ENCODE measurements around the gene PAX8. TPM values are rescaled to one million over a fixed set of nuclear protein-coding genes. Genes with fewer than 3 reads are reported as not detected.

PAX8 gene
- total RNA-seq, 1 experiment from 2014 or later = not detected

GRCh38 chr2:113223813-113224212, 54.9 kb downstream of the PAX8 start:
- no peak overlapping the region for H3K4me3 ChIP-seq
- no peaks in the 10 kb centered on the region for H3K27me3 ChIP-seq (replicated peaks)
- H3K9me3 ChIP-seq (replicated peaks) = no peaks in the 10 kb centered on the region
- H3K27ac ChIP-seq = no peak overlapping the region
- no peak for DNase-seq (ENCODE audit: low read depth in 1 of 2, low spot score in 2 of 2)
- H3K36me3 ChIP-seq = no peaks in the 10 kb centered on the region
- H3K4me1 ChIP-seq (replicated peaks) = peaks cover 5% of the 10 kb centered on the region

DNA sequence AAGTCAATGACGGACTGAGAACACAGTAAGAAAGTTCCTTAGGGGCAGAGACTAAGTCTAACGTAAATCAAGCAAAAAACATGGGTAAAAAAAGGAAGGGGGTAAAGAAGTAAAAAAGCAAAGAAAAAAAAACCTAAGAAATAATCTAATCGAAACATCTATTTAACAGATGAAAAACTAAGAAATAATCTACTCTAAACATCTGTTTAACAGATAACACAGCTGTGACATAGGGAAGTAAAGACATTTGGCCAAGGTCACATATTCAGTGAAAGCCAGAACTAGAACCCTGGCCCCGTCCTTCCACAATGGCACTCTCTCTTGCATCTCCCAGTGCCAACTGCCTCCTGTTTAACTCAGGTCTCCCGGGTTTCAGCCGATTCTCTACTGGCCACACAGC, 56.9 kb downstream of the PAX8 start:
- DNase-seq (ENCODE audit: low read depth in 1 of 2, low spot score in 2 of 2) = no peak
- H3K36me3 ChIP-seq = no peaks in the 10 kb centered on the region
- no peaks in the 10 kb centered on the region for H3K9me3 ChIP-seq (replicated peaks)
- no peak overlapping the region for H3K4me3 ChIP-seq
- H3K27ac ChIP-seq = no peak overlapping the region
- no peaks in the 10 kb centered on the region for H3K27me3 ChIP-seq (replicated peaks)
- peaks cover 4% of the 10 kb centered on the region; the same call in 1 of the 2 replicates for H3K4me1 ChIP-seq (replicated peaks)

DNA sequence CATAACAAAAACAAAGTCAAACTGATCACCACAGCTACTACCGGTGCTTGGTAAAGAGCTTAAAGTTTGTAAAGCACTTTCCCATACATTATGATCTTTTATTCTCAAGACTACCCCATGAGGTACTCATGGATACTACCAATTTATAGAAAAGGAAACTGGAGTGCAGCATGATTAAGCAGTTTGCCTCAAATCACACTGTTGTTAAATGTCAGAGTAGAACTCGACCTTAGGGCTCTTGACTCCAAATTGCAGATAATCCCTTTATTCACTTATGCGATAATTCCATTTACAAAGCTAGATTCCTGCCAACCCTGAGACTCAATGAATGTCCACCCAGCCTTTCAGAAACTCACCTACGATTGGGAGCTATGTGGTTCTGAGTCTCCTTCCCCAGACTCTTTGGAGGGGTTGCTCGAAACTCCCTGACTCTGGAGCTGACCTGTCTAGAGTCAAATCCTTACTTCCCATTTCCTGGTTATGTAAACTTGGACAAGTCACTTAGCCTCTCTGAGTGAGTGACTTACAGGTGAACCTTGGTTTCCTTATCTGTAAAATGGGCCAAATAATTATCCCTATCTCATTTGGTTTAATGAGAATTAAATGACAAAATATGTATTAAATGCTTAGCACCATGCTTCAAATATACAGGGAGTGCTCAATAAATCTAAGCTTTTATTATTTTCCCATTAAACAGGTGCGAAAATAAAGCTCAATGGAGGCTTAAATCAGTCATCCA, 57.6 kb downstream of the PAX8 start:
- Histone ChIP-seq H3K27ac (no peak overlapping the region), H3K4me3 (no peak overlapping the region), H3K27me3 (replicated peaks) (no peaks in the 10 kb centered on the region), H3K9me3 (replicated peaks) (no peaks in the 10 kb centered on the region), H3K4me1 (replicated peaks) (peaks cover 4% of the 10 kb centered on the region; the same call in 1 of the 2 replicates), H3K36me3 (no peaks in the 10 kb centered on the region)
- DNase-seq (ENCODE audit: low read depth in 1 of 2, low spot score in 2 of 2) = no peak

- Histone ChIP-seq H3K4me1 (replicated peaks) (peaks cover 4% of the 10 kb centered on the region; the same call in 1 of the 2 replicates), H3K27ac (no peak overlapping the region), H3K9me3 (replicated peaks) (no peaks in the 10 kb centered on the region), H3K36me3 (no peaks in the 10 kb centered on the region), H3K27me3 (replicated peaks) (no peaks in the 10 kb centered on the region), H3K4me3 (no peak overlapping the region)
- DNase-seq (ENCODE audit: low read depth in 1 of 2, low spot score in 2 of 2) = no peak
Measured at GRCh38 chr2:113219889-113220641, 58.7 kb downstream of the PAX8 start.

GRCh38 chr2:113219525-113219888, 59.2 kb downstream of the PAX8 start:
- DNase-seq (ENCODE audit: low read depth in 1 of 2, low spot score in 2 of 2) = no peak
- Histone ChIP-seq H3K27ac (no peak overlapping the region), H3K4me3 (no peak overlapping the region), H3K27me3 (replicated peaks) (no peaks in the 10 kb centered on the region), H3K4me1 (replicated peaks) (peaks cover 4% of the 10 kb centered on the region; the same call in 1 of the 2 replicates), H3K9me3 (replicated peaks) (no peaks in the 10 kb centered on the region), H3K36me3 (no peaks in the 10 kb centered on the region)

DNA sequence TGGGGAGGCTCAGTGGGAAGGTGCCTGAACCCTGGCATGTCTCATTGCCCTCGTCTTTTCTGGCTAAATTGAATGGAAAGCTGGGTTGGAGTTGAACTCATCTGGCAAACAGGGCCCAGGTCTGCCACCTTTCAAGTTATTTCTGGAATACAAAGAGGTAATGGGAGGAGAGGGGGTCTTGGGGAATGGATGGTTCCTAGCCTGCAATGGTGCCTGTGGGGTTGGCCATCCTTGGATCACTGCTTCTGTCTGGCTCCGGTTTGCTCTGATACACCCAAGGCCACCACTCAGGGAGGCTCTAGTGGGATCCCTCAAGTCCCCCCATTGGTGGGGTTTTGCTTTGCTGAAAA, 59.7 kb downstream of the PAX8 start:
- Histone ChIP-seq H3K27me3 (replicated peaks) (no peaks in the 10 kb centered on the region), H3K4me1 (replicated peaks) (peaks cover 4% of the 10 kb centered on the region; the same call in 1 of the 2 replicates), H3K36me3 (no peaks in the 10 kb centered on the region), H3K9me3 (replicated peaks) (no peaks in the 10 kb centered on the region), H3K4me3 (no peak overlapping the region), H3K27ac (no peak overlapping the region)
- DNase-seq (ENCODE audit: low read depth in 1 of 2, low spot score in 2 of 2) = no peak

GRCh38 chr2:113218283-113219091, 60.2 kb downstream of the PAX8 start:
- no peaks in the 10 kb centered on the region for H3K36me3 ChIP-seq
- H3K4me1 ChIP-seq (replicated peaks) = peaks cover 4% of the 10 kb centered on the region; the same call in 1 of the 2 replicates
- H3K27ac ChIP-seq = no peak overlapping the region
- H3K27me3 ChIP-seq (replicated peaks) = no peaks in the 10 kb centered on the region
- DNase-seq (ENCODE audit: low read depth in 1 of 2, low spot score in 2 of 2) = no peak
- no peaks in the 10 kb centered on the region for H3K9me3 ChIP-seq (replicated peaks)
- no peak overlapping the region for H3K4me3 ChIP-seq

DNA sequence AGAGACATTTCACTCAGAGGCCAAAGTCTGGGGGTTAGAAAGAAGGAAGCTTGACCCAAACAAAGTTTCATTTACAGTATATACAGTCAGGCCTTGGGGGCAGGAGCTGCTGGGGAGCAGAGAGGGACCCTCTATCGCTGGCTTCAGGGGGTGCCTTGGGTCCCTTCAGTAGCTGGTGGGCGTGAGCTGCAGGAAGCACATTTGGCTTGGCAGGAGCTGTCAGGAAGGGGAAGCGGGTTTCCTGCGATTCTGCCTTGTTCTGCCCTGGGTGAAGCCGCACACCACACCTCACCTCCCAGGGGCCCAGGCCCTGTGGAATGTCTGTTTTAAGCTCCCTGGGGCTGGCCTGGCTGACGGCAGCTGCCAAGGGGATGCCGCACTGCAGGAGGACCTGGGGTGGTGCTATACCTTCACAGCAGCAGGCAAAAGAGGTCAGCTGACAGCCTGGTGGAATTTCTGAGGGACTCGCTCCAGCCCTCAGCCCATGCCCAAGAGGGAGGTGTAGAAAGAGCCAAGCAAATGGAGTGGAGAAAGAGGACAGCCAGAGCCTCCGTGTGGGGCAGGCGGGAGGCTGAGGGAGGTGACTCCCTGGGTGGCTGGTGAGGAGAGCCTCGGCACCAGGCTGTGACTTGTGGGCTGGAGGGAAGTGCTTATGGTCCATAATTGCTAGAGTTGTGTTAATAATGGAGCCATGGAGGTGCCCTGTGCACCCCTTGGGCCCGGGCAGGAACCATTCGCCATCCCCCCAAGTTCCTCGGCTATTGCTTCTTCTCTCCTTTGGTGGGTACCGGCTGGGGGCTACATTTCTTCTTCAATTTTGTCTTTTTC, 61.1 kb downstream of the PAX8 start:
- H3K4me3 ChIP-seq = no peak overlapping the region
- H3K27ac ChIP-seq = no peak overlapping the region
- no peaks in the 10 kb centered on the region for H3K36me3 ChIP-seq
- DNase-seq (ENCODE audit: low read depth in 1 of 2, low spot score in 2 of 2) = no peak
- H3K4me1 ChIP-seq (replicated peaks) = peaks cover 6% of the 10 kb centered on the region
- H3K9me3 ChIP-seq (replicated peaks) = no peaks in the 10 kb centered on the region
- H3K27me3 ChIP-seq (replicated peaks) = no peaks in the 10 kb centered on the region

GRCh38 chr2:113216891-113217454, 61.7 kb downstream of the PAX8 start:
- no peak for DNase-seq (ENCODE audit: low read depth in 1 of 2, low spot score in 2 of 2)

GRCh38 chr2:113216321-113216720, 62.4 kb downstream of the PAX8 start:
- H3K4me3 ChIP-seq = no peak overlapping the region
- peaks cover 18% of the 10 kb centered on the region for H3K4me1 ChIP-seq (replicated peaks)
- no peaks in the 10 kb centered on the region for H3K36me3 ChIP-seq
- DNase-seq (ENCODE audit: low read depth in 1 of 2, low spot score in 2 of 2) = no peak
- no peaks in the 10 kb centered on the region for H3K9me3 ChIP-seq (replicated peaks)
- H3K27ac ChIP-seq = no peak overlapping the region
- H3K27me3 ChIP-seq (replicated peaks) = no peaks in the 10 kb centered on the region

More at GRCh38 chr2:113216891-113217454, 61.7 kb downstream of the PAX8 start:
- Histone ChIP-seq H3K4me3 (no peak overlapping the region), H3K27ac (no peak overlapping the region), H3K27me3 (replicated peaks) (no peaks in the 10 kb centered on the region), H3K4me1 (replicated peaks) (peaks cover 12% of the 10 kb centered on the region), H3K9me3 (replicated peaks) (no peaks in the 10 kb centered on the region), H3K36me3 (no peaks in the 10 kb centered on the region)

- Histone ChIP-seq H3K4me1 (replicated peaks) (peaks cover 31% of the 10 kb centered on the region), H3K4me3 (no peak overlapping the region), H3K36me3 (no peaks in the 10 kb centered on the region), H3K9me3 (replicated peaks) (no peaks in the 10 kb centered on the region), H3K27me3 (replicated peaks) (no peaks in the 10 kb centered on the region), H3K27ac (no peak overlapping the region)
- DNase-seq (ENCODE audit: low read depth in 1 of 2, low spot score in 2 of 2) = no peak
Measured at GRCh38 chr2:113215056-113215455, 63.7 kb downstream of the PAX8 start.

DNA sequence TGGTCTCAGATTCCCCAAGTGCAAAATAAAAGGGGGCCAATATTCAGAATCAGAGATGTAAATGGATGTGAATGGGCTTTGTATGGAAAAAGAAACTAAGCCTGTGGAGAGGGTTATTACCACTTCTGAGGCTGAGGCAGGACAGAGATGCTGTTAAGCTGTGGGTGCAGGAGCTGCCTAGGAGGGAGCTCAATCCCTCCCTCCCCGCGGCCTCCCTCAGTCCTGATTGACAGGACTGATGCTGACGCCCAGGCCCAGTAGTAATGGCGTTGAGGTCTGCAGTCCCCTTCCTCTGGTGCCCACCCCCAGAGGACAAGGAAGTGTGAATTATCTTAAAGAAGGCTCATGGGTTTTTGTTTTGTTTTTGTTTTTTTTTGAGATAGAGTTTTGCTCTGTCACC, 64.6 kb downstream of the PAX8 start:
- H3K27me3 ChIP-seq (replicated peaks) = no peaks in the 10 kb centered on the region
- H3K36me3 ChIP-seq = no peaks in the 10 kb centered on the region
- H3K4me3 ChIP-seq = no peak overlapping the region
- H3K27ac ChIP-seq = no peak overlapping the region
- H3K4me1 ChIP-seq (replicated peaks) = peaks cover 39% of the 10 kb centered on the region
- no peak for DNase-seq (ENCODE audit: low read depth in 1 of 2, low spot score in 2 of 2)
- no peaks in the 10 kb centered on the region for H3K9me3 ChIP-seq (replicated peaks)

Measured in SJSA1 (cell line).